Measurements from ENCODE around the gene TSPAN13.

The TSPAN13 gene

DNA sequence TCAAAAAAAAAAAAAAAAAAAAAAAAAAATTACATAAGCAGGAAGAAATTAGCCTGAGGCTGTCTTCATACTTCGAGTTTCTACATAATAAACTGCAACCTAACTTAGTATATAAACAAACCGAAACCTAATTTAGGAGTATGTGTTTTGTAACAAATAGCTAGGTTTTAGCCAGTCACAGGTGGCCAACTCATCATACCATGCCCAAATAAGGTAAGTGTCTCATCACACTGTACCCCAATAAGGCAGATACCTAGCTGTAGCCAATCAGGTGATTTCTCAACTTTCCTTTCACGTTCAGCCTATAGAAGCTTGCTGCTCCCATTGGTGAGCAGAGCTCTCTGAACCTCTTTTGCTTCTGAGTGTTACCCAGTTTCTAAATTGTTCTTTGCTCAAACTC, 65.2 kb downstream of the TSPAN13 start:
- Histone ChIP-seq H3K9me3 (ENCODE audit: control insufficient read depth, low read depth, low read length) (no peaks in the 10 kb centered on the region), H3K4me1 (ENCODE audit: control insufficient read depth, low read depth, low read length) (no peaks in the 10 kb centered on the region), H3K4me3 (ENCODE audit: low read length) (no peak overlapping the region), H3K27me3 (ENCODE audit: control insufficient read depth, insufficient read depth, low read length) (no peaks in the 10 kb centered on the region), H3K27ac (ENCODE audit: low read length) (no peak overlapping the region), H3K9ac (ENCODE audit: low read length) (no peak overlapping the region), H3K36me3 (ENCODE audit: control insufficient read depth, low read depth, low read length) (no peaks in the 10 kb centered on the region)

DNA sequence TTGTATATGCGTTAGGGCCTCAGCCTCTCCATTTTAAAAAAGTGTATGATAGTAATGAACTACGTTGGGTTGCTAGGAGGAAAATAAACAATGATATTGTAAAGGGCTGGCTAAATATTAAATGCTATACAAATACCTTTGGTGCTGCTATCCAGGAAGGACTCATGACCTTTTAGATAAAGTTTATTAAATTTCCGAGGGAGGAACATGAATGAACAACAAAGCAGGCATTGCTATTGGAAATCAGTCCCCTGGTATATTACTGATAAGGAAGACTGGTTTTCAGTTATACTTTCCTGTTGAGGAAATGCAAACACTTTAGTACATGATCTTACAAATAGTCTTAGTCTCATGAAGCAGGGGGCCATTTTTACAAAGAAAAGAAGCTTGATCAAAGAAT, 68.5 kb downstream of the TSPAN13 start:
- Histone ChIP-seq H3K4me1 (ENCODE audit: control insufficient read depth, low read depth, low read length) (no peaks in the 10 kb centered on the region), H3K27ac (ENCODE audit: low read length) (no peak overlapping the region), H3K27me3 (ENCODE audit: control insufficient read depth, insufficient read depth, low read length) (no peaks in the 10 kb centered on the region), H3K9me3 (ENCODE audit: control insufficient read depth, low read depth, low read length) (no peaks in the 10 kb centered on the region), H3K36me3 (ENCODE audit: control insufficient read depth, low read depth, low read length) (no peaks in the 10 kb centered on the region), H3K4me3 (ENCODE audit: low read length) (no peak overlapping the region), H3K9ac (ENCODE audit: low read length) (no peak overlapping the region)

DNA sequence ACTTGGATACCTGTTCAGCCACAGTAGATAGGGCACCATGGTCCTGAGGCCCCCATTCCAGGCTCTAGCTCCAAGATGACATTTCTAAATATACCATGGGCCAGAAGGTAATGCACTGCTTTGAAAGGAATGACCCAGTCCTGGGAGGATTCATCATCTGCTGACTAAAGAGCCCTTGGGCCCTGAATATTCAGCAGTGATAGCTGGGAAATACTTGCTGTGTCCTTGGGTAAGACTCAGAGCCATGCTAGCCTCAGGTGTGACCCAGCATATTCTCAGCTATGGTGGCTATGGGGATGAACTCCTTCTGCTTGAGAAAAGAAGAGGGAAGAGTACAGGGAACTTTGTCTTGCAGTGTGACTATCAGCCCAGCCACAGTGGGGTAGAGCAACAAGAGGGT, 72.5 kb downstream of the TSPAN13 start:
- no peaks in the 10 kb centered on the region for H3K27me3 ChIP-seq (ENCODE audit: control insufficient read depth, insufficient read depth, low read length)
- H3K9me3 ChIP-seq (ENCODE audit: control insufficient read depth, low read depth, low read length): no peaks in the 10 kb centered on the region
- no peaks in the 10 kb centered on the region for H3K36me3 ChIP-seq (ENCODE audit: control insufficient read depth, low read depth, low read length)
- H3K9ac ChIP-seq (ENCODE audit: low read length): no peak overlapping the region
- H3K27ac ChIP-seq (ENCODE audit: low read length): no peak overlapping the region
- H3K4me3 ChIP-seq (ENCODE audit: low read length): no peak overlapping the region
- H3K4me1 ChIP-seq (ENCODE audit: control insufficient read depth, low read depth, low read length): no peaks in the 10 kb centered on the region

DNA sequence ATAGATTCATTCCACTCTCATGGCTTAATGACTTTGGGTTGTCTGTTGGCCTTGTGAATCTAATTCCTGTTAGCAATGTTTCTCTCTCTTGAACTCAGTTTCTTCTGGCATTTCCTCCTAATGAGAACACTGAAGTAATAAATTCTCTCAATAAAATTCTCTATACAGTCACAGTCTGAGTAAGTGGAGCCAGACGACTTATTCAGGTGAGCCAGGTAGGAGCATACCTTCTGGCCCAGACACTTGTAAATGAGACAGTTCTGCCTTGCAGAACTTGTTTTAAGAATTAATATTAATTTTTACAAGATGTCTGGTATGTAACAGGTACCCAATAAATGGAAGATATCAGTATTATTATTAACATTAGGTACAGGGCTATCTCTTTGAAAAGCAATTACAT, 79.8 kb downstream of the TSPAN13 start:
- Histone ChIP-seq H3K36me3 (ENCODE audit: control insufficient read depth, low read depth, low read length) (no peaks in the 10 kb centered on the region), H3K27ac (ENCODE audit: low read length) (no peak overlapping the region), H3K4me3 (ENCODE audit: low read length) (no peak overlapping the region), H3K9me3 (ENCODE audit: control insufficient read depth, low read depth, low read length) (no peaks in the 10 kb centered on the region), H3K4me1 (ENCODE audit: control insufficient read depth, low read depth, low read length) (no peaks in the 10 kb centered on the region), H3K9ac (ENCODE audit: low read length) (no peak overlapping the region), H3K27me3 (ENCODE audit: control insufficient read depth, insufficient read depth, low read length) (no peaks in the 10 kb centered on the region)
